K562 (cell line): ENCODE data around the gene ESPL1. TPM values are rescaled to one million over a fixed set of nuclear protein-coding genes. Genes with fewer than 3 reads are reported as not detected.

Experiments used
- ARNT ChIP-seq, 2 experiments: fragments of 450-650 bp; IDR thresholded peaks; 2 replicates each; pipeline ENCODE4 v1.6.1; 2016; ENCODE audit warnings: mild to moderate bottlenecking in 1 of 2
- ASH1L ChIP-seq: fragments of 450-650 bp; IDR thresholded peaks from 2 replicates; pipeline ENCODE4 v1.6.1; 2018; ENCODE audit warnings: borderline replicate concordance, mild to moderate bottlenecking, low read depth; ENCODE audit not compliant: partially characterized antibody
- CBFA2T3 ChIP-seq: fragments of 450-650 bp; IDR thresholded peaks from 2 replicates; pipeline ENCODE4 v1.6.1; 2017
- DLX4 ChIP-seq: fragments of 250-450 bp; sonication (Bioruptor Pico); IDR thresholded peaks from 2 replicates; pipeline ENCODE4 v1.6.1; 2021; ENCODE audit warnings: mild to moderate bottlenecking
- DPF2 ChIP-seq: fragments of 450-650 bp; IDR thresholded peaks from 2 replicates; pipeline ENCODE4 v1.6.1; 2016
- ERF ChIP-seq: fragments of 450-650 bp; formaldehyde crosslinking; IDR thresholded peaks from 2 replicates; pipeline ENCODE4 v1.4.0; 2020; ENCODE audit warnings: mild to moderate bottlenecking, mixed read lengths
- FOS ChIP-seq: IDR thresholded peaks from 3 replicates; pipeline ENCODE4 v1.6.1; 2011; ENCODE audit not compliant: insufficient read length; ENCODE audit errors: extremely low read depth
- GABPB2 ChIP-seq: fragments of 250-450 bp; sonication (Bioruptor Pico); conservative IDR thresholded peaks from 2 replicates; pipeline ENCODE4 v1.5.1; 2021; ENCODE audit warnings: mild to moderate bottlenecking
- KDM5B ChIP-seq: fragments of 200-600 bp; sonication (generic); IDR thresholded peaks from 2 replicates; pipeline ENCODE4 v1.6.1; 2012; ENCODE audit warnings: low read depth, mild to moderate bottlenecking, moderate library complexity, low read length, control low read depth, inconsistent platforms; ENCODE audit not compliant: insufficient replicate concordance
- NBN ChIP-seq: fragments of 450-650 bp; IDR thresholded peaks from 2 replicates; pipeline ENCODE4 v1.6.1; 2016; ENCODE audit warnings: low read depth, mild to moderate bottlenecking
- NELFE ChIP-seq: IDR thresholded peaks from 2 replicates; pipeline ENCODE4 v1.6.1; 2011; ENCODE audit warnings: mild to moderate bottlenecking; ENCODE audit not compliant: insufficient read depth, insufficient read length
- NR2C1 ChIP-seq, 2 experiments: fragments of 450-650 bp; IDR thresholded peaks; 2 replicates each; pipeline ENCODE4 v1.6.1; 2017; ENCODE audit warnings: mild to moderate bottlenecking in 2 of 2, antibody characterized with exemption in 1 of 2, inconsistent platforms in 1 of 2, missing compliant biosample characterization in 1 of 2, missing genetic modification characterization in 1 of 2
- PHF20 ChIP-seq: fragments of 450-650 bp; IDR thresholded peaks from 2 replicates; pipeline ENCODE4 v1.6.1; 2018; ENCODE audit not compliant: partially characterized antibody
- RAD51 ChIP-seq: fragments of 450-650 bp; IDR thresholded peaks from 2 replicates; pipeline ENCODE4 v1.7.1; 2016; ENCODE audit warnings: low read depth, mild to moderate bottlenecking, borderline replicate concordance
- SLC30A9 ChIP-seq: fragments of 250-450 bp; sonication (Bioruptor Pico); IDR thresholded peaks from 2 replicates; pipeline ENCODE4 v1.8.0; 2022; ENCODE audit warnings: mild to moderate bottlenecking, moderate library complexity
- TBP ChIP-seq: optimal IDR thresholded peaks from 2 replicates; pipeline ENCODE3; 2011; ENCODE audit warnings: low read depth, low read length, improper control_type of control experiment
- XRCC3 ChIP-seq: fragments of 450-650 bp; IDR thresholded peaks from 2 replicates; pipeline ENCODE4 v1.6.1; 2017; ENCODE audit warnings: mild to moderate bottlenecking, moderate library complexity
- ZNF134 ChIP-seq: fragments of 250-450 bp; sonication (Bioruptor Pico); conservative IDR thresholded peaks from 2 replicates; pipeline ENCODE4 v1.4.0; 2020
- ZNF280A ChIP-seq: fragments of 450-650 bp; IDR thresholded peaks from 2 replicates; pipeline ENCODE4 v1.6.1; 2018; ENCODE audit warnings: mild to moderate bottlenecking, low read depth; ENCODE audit not compliant: partially characterized antibody
- ZNF518B ChIP-seq: fragments of 250-450 bp; sonication (Bioruptor Pico); IDR thresholded peaks from 2 replicates; pipeline ENCODE4 v1.5.0; 2021; ENCODE audit warnings: mild to moderate bottlenecking, moderate library complexity
- ZNF586 ChIP-seq: fragments of 450-650 bp; formaldehyde crosslinking; conservative IDR thresholded peaks from 2 replicates; pipeline ENCODE4 v1.4.0; 2020; ENCODE audit warnings: mild to moderate bottlenecking, moderate library complexity
- ZSCAN32 ChIP-seq: fragments of 450-650 bp; formaldehyde crosslinking; IDR thresholded peaks from 2 replicates; pipeline ENCODE4 v1.4.0; 2020; ENCODE audit warnings: mild to moderate bottlenecking, moderate library complexity
- polyA plus RNA-seq, 8 experiments: library from polyadenylated mRNA; depleted of rRNA in 4 of 8; stranded (reverse) in 5 of 8; unstranded in 3 of 8; fragments of >200 nt; fragmentation: Nextera tagmentation in 2 of 8; fragmentation: Illumina TruSeq in 1 of 8; extraction: Ambion mirVana in 2 of 8; extraction: Trizol in 1 of 8; gene quantifications; 2 replicates each; pipeline versions ENCODE4 v1.2.1 to v1.2.3, GENCODE V29; 2011 to 2014; ENCODE audit warnings: inconsistent platforms in 1 of 8, missing spikeins in 1 of 8
- total RNA-seq, 7 experiments: library from RNA; depleted of rRNA in 6 of 7; stranded (reverse); fragments of >200 nt in 6 of 7; fragmentation: Illumina TruSeq in 2 of 7; extraction: Trizol in 2 of 7; gene quantifications; 2 replicates each; pipeline versions ENCODE4 v1.2.1 to v1.2.3, GENCODE V29; 2011 to 2021; ENCODE audit warnings: low replicate concordance in 1 of 7
- TF ChIP-seq, protein P1 (sequence below): fragments of 450-650 bp; conservative IDR thresholded peaks from 2 replicates; pipeline ENCODE4 v1.6.1; 2016; ENCODE audit warnings: missing genetic modification characterization, low read depth, mild to moderate bottlenecking, control low read depth, missing compliant biosample characterization

The ESPL1 gene
- total and polyA plus RNA-seq, 9 of the 15 experiments (the other 6 are each of a cell fraction or from before 2014, with no cell fraction given), result 1.2 to 55.0 (median 18.7) TPM

DNA sequence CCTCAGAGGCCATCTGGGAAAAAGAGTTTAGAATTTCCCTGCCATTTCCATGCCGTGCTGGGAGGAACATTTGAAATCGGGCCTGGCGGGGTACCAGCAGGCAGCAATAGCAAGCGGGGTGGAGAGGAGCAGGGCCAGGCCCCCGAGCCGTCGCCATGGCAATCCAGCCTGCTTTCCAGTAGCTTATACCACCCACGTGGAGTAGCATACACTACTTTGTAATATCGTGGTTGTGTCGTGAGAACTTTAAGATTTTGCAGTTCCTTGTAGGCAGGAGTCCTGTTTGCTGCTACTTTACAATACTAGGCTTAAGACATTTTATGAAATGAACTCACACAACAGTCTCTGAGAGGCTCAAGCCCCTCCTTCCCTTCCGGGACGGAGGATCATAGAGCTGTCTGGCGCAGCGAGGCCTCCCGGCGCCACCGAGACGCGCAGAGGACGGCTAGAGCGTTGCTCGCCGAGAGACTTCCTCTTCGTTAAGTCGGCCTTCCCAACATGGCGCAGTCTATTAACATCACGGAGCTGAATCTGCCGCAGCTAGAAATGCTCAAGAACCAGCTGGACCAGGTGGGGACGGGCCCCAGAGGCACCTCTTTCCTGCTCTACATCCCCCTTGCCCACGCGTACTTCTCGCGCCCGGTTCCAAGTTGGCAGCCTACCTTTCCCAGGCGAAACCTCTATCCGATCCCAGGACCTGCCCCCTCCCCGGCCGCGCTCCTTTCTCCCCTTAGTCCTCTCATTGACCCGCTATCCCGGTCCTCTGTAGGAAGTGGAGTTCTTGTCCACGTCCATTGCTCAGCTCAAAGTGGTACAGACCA is 27.2 kb downstream of the ESPL1 start, which contains the start of gene PFDN5 (continued):
- no peak for TF ChIP-seq ZSCAN32 (CRISPR knock-in tag)
- no peak for TF ChIP-seq NELFE
- no peak for TF ChIP-seq XRCC3
- TF ChIP-seq SLC30A9 (CRISPR knock-in tag), result no peak
- no peak for TF ChIP-seq ERF (CRISPR knock-in tag)
- no peak; the same call in 1 of the 2 replicates for TF ChIP-seq RAD51
- peak; percentile 84; the same call in 1 of the 2 replicates for TF ChIP-seq NBN
- peak; percentile 70 for TF ChIP-seq NR2C1 (IDR thresholded peaks at IDR 0.05)
- TF ChIP-seq NR2C1 (tag; IDR thresholded peaks at IDR 0.05), result no peak
- no peak for TF ChIP-seq ASH1L
- TF ChIP-seq GABPB2 (CRISPR knock-in tag), result no peak
- TF ChIP-seq DPF2, result 0 out of 2 replicates have a peak, but pooled peaks have one; percentile 36
- TF ChIP-seq KDM5B, result peak; percentile 90
- TF ChIP-seq ZNF586, result no peak
- TF ChIP-seq ARNT (IDR thresholded peaks at IDR 0.05), result no peak
- no peak for TF ChIP-seq ZNF518B (CRISPR knock-in tag)
- no peak for TF ChIP-seq CBFA2T3
- no peak for TF ChIP-seq DLX4 (CRISPR knock-in tag)
- TF ChIP-seq, protein P1, sequence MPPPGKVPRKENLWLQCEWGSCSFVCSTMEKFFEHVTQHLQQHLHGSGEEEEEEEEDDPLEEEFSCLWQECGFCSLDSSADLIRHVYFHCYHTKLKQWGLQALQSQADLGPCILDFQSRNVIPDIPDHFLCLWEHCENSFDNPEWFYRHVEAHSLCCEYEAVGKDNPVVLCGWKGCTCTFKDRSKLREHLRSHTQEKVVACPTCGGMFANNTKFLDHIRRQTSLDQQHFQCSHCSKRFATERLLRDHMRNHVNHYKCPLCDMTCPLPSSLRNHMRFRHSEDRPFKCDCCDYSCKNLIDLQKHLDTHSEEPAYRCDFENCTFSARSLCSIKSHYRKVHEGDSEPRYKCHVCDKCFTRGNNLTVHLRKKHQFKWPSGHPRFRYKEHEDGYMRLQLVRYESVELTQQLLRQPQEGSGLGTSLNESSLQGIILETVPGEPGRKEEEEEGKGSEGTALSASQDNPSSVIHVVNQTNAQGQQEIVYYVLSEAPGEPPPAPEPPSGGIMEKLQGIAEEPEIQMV (tag), result no peak
- TF ChIP-seq FOS, result no peak
- peak; percentile 84 for TF ChIP-seq TBP
- TF ChIP-seq ZNF134 (CRISPR knock-in tag), result no peak
- TF ChIP-seq PHF20, result peak; percentile 92
- no peak for TF ChIP-seq ZNF280A
